HG03196 (cell line): Measurements from ENCODE around the gene RPL28.
"Not testable (repeated sequence)": the region's sequence is repeated elsewhere in the genome, so short reads cannot be mapped to it uniquely, and the experiment has no call there.

ENCODE experiments used
- ATAC-seq: cut with Tn5 transposase; IDR thresholded peaks from one replicate; pipeline ENCODE4 v1.9.1; 2021; ENCODE audit not compliant: unreplicated experiment

The RPL28 gene

DNA sequence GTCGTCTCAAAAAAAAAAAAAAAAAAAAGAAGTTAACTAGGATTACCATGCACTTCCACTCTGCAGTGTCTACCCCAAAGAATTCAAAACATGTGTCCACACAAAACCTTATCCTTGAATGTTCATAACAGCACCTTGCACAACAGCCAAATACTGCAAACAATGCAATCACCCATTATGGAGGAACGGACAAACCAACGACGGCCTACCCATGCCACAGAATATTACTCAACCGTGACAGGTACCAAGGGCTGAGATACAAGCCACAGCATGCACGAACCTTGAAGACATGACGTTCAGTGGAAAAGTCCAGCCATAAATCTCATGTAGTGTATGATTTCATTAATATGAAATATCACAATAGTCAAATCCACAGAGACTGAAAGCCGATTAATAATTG lies 60.3 kb downstream of the RPL28 start:
- no peak for ATAC-seq

DNA sequence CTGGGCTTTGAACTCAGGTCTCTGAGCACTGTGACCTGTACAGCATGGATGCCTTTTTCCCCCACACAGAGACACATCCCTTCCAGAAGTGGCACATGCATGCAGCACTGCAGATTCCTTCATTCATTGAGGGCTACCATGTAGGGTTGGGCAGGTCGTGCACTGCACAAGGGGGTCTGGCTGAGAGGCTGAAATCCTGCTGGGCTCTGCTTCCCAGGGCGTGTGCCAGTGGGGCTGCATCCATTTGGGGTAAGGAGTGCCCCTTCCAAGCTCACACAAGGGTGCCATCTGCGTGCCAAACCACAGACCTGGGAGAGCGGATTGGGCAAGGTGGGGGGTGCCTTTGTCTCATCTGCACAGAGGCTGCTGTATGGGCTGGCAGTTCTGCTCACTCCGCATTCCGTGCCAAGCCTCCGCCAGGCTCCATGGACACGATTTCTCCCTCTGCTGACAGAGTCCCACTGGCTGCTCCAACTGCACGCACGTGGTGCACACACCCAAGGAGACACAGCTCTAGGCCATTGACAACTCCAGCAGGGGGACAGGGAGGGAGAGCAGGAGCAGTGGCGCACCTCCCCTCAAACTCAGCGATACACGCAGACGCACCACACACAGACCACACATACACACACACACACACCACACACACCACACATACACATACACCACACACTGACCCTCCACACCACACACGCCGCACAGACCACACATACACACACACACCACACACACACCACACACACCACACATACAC lies 61.9 kb downstream of the RPL28 start:
- ATAC-seq: no peak

DNA sequence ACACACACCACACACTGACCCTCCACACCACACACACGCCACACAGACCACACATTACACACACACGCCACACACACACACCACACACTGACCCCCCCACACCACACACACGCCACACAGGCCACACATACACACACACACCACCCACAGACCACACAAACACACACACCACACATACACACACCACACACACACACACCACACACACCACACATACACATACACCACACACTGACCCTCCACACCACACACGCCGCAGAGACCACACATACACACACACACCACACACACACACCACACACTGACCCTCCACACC lies 62.4 kb downstream of the RPL28 start:
- ATAC-seq: not testable (repeated sequence)

DNA sequence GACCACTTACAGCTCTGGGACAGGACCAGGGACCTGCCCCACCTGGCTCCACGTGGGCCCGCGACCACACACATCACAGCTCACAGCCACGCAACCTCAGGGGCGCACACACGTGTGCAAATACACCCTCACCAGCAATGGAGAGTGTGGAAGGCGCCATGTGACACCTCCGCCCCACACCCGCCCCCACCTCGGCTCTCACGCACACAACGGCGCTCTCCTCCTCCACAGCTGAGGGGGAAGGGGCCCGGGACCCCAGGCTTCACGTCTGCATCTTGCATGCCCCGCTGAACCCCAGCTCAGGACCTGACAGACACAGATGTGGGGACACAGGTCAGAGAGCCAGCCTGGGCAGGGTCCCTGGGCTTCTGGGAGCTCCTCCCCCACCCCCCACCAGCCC lies 63.7 kb downstream of the RPL28 start:
- no peak for ATAC-seq

DNA sequence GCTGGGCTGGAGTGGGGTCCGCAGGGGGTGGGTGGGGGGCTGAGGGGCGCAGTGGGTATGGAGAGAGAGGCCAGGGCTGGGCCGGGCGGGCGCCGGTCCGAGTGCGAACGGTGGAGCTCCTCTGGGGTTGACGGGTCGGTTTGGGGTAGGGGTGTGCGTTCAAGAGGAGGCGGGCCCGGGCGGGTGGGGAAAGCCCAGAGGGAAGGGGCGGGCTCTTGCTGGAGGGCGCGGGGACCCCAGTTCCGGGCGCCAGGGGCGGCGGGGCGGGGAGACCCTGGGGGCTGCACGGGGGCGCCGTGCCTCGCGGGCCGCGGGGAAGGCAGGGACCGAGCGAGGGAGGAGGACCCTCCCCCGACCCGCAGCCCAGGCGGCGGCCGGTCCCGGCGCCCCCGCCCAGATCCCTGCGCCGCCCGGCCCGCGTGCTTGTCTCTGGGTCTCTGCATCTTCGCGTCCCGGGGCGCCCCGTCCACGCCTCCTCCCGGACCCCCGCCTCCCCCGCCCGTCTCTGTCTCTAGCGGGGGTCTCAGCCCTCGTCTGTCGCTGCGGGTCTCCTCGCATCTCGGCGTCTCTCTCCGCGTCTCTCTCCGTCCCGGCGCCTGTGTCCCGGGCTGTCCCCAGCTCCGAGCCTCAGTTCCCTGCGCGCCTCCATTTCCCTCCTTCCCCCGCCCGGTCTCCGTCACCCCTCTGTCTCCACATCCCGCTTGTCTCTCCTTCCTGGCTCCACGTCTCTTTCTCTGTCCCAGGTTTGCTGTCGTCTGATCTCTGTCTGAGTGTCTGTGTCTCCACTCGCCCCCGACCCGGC lies 65.6 kb downstream of the RPL28 start:
- no peak for ATAC-seq

DNA sequence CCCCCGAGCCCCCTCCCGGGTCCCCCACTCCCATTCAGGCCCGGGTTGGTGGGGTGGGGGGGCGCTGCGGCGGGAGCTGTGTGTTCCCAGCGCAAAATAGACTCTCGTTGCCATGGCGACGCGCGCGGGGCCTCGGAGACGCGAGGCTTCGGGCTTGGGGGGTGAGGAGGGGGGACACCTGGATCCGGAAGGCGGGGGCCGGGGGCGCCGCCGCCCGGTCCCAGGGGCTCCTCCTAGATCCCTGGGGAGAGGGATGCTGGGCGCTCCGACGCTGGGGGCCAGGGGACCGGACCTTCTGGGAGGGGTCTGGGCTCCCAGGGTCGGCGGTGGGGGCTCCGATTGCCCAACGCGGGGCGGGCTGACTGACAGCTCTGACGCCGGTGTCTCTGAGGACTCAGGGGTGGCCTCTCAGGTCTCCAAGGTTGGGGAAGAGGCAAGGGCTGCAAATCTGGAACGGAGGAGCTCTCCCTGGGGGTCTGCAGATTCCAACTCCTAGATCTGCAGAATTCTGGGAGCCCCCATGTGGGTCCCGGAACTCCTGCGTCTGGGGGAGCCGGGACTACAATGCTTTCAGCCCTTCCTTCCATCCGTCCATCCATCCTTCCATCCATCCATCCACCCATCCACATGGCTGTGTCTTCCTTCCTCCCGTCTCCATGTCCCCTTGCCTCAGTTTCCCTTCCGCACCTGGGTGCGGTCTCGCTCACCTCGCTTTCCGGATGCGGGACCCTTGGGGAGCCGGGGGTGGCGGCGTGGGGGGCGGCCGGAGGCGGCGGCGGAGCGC lies 66.4 kb downstream of the RPL28 start:
- no peak for ATAC-seq
